ENCODE data around the gene EDDM13.
"Not testable (repeated sequence)": the region's sequence is repeated elsewhere in the genome, so short reads cannot be mapped to it uniquely, and the experiment has no call there.

The EDDM13 gene

GRCh38 chr19:56295531-56296455, 23.2 kb downstream of the EDDM13 start:
- no peaks in the 10 kb centered on the region for H3K4me1 ChIP-seq (ENCODE audit: insufficient read depth, low read length)
- WGBS: 94% methylated on average over 22 of the region's 22 CpGs
- no peak overlapping the region for H3K4me3 ChIP-seq (ENCODE audit: low read length)
- no peak overlapping the region for H3K9ac ChIP-seq (ENCODE audit: low read depth, low read length)
- no peaks in the 10 kb centered on the region for H3K36me3 ChIP-seq (ENCODE audit: insufficient read depth, low read length)
- no peaks in the 10 kb centered on the region for H3K27me3 ChIP-seq (ENCODE audit: insufficient read depth, low read length)
- no peaks in the 10 kb centered on the region; the same call in 1 of the 2 replicates for H3K9me3 ChIP-seq (ENCODE audit: insufficient read depth, low read depth, low read length)
- no peak overlapping the region for H3K27ac ChIP-seq (ENCODE audit: low read depth, low read length)

- WGBS: 91% methylated on average over 3 of the region's 3 CpGs
- no peaks in the 10 kb centered on the region; the same call in 1 of the 2 replicates for H3K9me3 ChIP-seq (ENCODE audit: insufficient read depth, low read depth, low read length)
- H3K4me1 ChIP-seq (ENCODE audit: insufficient read depth, low read length): no peaks in the 10 kb centered on the region
- H3K36me3 ChIP-seq (ENCODE audit: insufficient read depth, low read length): no peaks in the 10 kb centered on the region
- no peaks in the 10 kb centered on the region for H3K27me3 ChIP-seq (ENCODE audit: insufficient read depth, low read length)
- no peak overlapping the region for H3K4me3 ChIP-seq (ENCODE audit: low read length)
- no peak overlapping the region for H3K27ac ChIP-seq (ENCODE audit: low read depth, low read length)
- no peak overlapping the region for H3K9ac ChIP-seq (ENCODE audit: low read depth, low read length)
Measured at GRCh38 chr19:56297010-56297409, 24.5 kb downstream of the EDDM13 start.

GRCh38 chr19:56299688-56300087, 27.1 kb downstream of the EDDM13 start:
- no peak overlapping the region for H3K9ac ChIP-seq (ENCODE audit: low read depth, low read length)
- no peak overlapping the region for H3K4me3 ChIP-seq (ENCODE audit: low read length)
- H3K27me3 ChIP-seq (ENCODE audit: insufficient read depth, low read length): no peaks in the 10 kb centered on the region
- WGBS: 95% methylated on average over 3 of the region's 3 CpGs
- H3K36me3 ChIP-seq (ENCODE audit: insufficient read depth, low read length): no peaks in the 10 kb centered on the region
- no peaks in the 10 kb centered on the region for H3K9me3 ChIP-seq (ENCODE audit: insufficient read depth, low read depth, low read length)
- no peaks in the 10 kb centered on the region for H3K4me1 ChIP-seq (ENCODE audit: insufficient read depth, low read length)
- no peak overlapping the region for H3K27ac ChIP-seq (ENCODE audit: low read depth, low read length)

GRCh38 chr19:56301155-56301554, 28.6 kb downstream of the EDDM13 start:
- Histone ChIP-seq H3K4me3 (ENCODE audit: low read length) (no peak overlapping the region), H3K27me3 (ENCODE audit: insufficient read depth, low read length) (no peaks in the 10 kb centered on the region), H3K27ac (ENCODE audit: low read depth, low read length) (no peak overlapping the region), H3K4me1 (ENCODE audit: insufficient read depth, low read length) (no peaks in the 10 kb centered on the region), H3K36me3 (ENCODE audit: insufficient read depth, low read length) (peaks cover 3% of the 10 kb centered on the region; the same call in 1 of the 2 replicates), H3K9ac (ENCODE audit: low read depth, low read length) (no peak overlapping the region), H3K9me3 (ENCODE audit: insufficient read depth, low read depth, low read length) (no peaks in the 10 kb centered on the region)
- WGBS: 73% methylated on average over 5 of the region's 5 CpGs

GRCh38 chr19:56301886-56302620, 29.5 kb downstream of the EDDM13 start:
- 89% methylated on average over 9 of the region's 9 CpGs for WGBS
- H3K4me1 ChIP-seq (ENCODE audit: insufficient read depth, low read length): no peaks in the 10 kb centered on the region
- no peaks in the 10 kb centered on the region for H3K9me3 ChIP-seq (ENCODE audit: insufficient read depth, low read depth, low read length)
- H3K4me3 ChIP-seq (ENCODE audit: low read length): no peak overlapping the region
- no peak overlapping the region for H3K9ac ChIP-seq (ENCODE audit: low read depth, low read length)
- H3K36me3 ChIP-seq (ENCODE audit: insufficient read depth, low read length): peaks cover 3% of the 10 kb centered on the region; the same call in 1 of the 2 replicates
- no peak overlapping the region for H3K27ac ChIP-seq (ENCODE audit: low read depth, low read length)
- no peaks in the 10 kb centered on the region for H3K27me3 ChIP-seq (ENCODE audit: insufficient read depth, low read length)

DNA sequence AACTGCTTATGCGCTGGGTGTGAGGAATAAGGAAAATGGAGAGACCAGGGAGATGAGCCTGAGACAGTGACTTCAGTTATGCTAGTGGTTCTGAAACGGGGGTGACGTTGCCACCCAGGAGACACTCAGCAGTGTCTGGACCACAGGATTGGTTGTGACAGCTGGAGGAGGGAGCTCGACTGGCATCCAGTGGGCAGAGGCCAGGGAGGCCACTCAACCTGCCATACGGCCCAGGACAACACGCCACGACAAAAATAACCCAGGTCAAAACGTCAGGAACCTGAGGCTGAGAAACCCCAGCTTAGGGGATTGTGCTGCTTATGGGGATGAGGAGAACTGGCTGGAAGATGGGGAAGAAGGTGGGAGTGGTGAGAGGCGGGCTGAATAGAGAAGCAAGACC, 31.7 kb downstream of the EDDM13 start:
- 92% methylated on average over 9 of the region's 9 CpGs for WGBS
- H3K4me3 ChIP-seq (ENCODE audit: low read length): no peak overlapping the region
- H3K27me3 ChIP-seq (ENCODE audit: insufficient read depth, low read length): no peaks in the 10 kb centered on the region
- no peaks in the 10 kb centered on the region for H3K9me3 ChIP-seq (ENCODE audit: insufficient read depth, low read depth, low read length)
- no peak overlapping the region for H3K9ac ChIP-seq (ENCODE audit: low read depth, low read length)
- H3K36me3 ChIP-seq (ENCODE audit: insufficient read depth, low read length): peaks cover 6% of the 10 kb centered on the region; the same call in 1 of the 2 replicates
- H3K27ac ChIP-seq (ENCODE audit: low read depth, low read length): no peak overlapping the region
- no peaks in the 10 kb centered on the region for H3K4me1 ChIP-seq (ENCODE audit: insufficient read depth, low read length)

- no peak overlapping the region for H3K9ac ChIP-seq (ENCODE audit: low read depth, low read length)
- H3K9me3 ChIP-seq (ENCODE audit: insufficient read depth, low read depth, low read length): peaks cover 2% of the 10 kb centered on the region; the same call in 1 of the 2 replicates
- no peaks in the 10 kb centered on the region for H3K27me3 ChIP-seq (ENCODE audit: insufficient read depth, low read length)
- H3K4me3 ChIP-seq (ENCODE audit: low read length): no peak overlapping the region
- no peak overlapping the region for H3K27ac ChIP-seq (ENCODE audit: low read depth, low read length)
- no peaks in the 10 kb centered on the region for H3K4me1 ChIP-seq (ENCODE audit: insufficient read depth, low read length)
- 96% methylated on average over 7 of the region's 11 CpGs for WGBS
- peaks cover 12% of the 10 kb centered on the region; the same call in 1 of the 2 replicates for H3K36me3 ChIP-seq (ENCODE audit: insufficient read depth, low read length)
Measured at GRCh38 chr19:56306016-56306415, 33.5 kb downstream of the EDDM13 start.

DNA sequence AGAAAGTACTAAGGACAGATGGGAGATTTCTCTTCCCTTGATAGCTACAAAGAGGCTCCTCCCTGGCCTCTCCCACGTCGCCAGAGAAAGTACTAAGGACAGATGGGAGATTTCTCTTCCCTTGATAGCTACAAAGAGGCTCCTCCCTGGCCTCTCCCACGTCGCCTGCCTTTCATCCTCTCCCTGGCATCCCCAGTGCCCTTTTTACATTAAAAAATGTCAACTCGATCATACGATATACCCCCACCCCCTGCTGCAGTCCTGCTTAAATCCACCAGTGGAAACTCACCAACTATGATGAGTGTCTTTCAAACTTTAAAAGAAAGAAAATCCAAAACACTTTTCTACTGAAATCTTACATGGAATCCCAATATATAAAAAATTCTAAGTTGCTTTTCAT, 34.5 kb downstream of the EDDM13 start:
- H3K9me3 ChIP-seq (ENCODE audit: insufficient read depth, low read depth, low read length); H3K27me3 ChIP-seq (ENCODE audit: insufficient read depth, low read length); H3K4me3 ChIP-seq (ENCODE audit: low read length); H3K9ac ChIP-seq (ENCODE audit: low read depth, low read length); H3K27ac ChIP-seq (ENCODE audit: low read depth, low read length); H3K4me1 ChIP-seq (ENCODE audit: insufficient read depth, low read length): not testable (repeated sequence)
- 87% methylated on average over 6 of the region's 6 CpGs for WGBS
- peaks cover 16% of the 10 kb centered on the region; the same call in 1 of the 2 replicates for H3K36me3 ChIP-seq (ENCODE audit: insufficient read depth, low read length)

DNA sequence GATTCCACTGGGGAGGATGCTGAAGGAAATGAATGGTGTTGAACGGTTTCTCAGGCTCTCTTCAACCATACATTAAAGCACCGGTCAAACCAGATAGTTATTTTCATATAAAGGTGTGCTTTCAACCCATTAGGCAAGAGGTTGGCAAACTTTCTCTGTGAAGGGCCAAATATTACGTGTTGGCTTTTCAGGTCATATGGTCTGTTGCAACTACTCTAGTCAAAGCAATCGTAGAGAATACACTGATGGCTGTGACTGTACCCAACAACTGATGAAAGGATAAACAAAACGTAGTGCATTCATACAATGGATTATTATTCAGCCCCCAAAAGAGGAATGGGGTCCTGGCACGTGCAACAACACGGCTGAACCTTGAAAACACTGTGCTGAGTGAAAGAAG, 36.2 kb downstream of the EDDM13 start:
- Histone ChIP-seq H3K9ac (ENCODE audit: low read depth, low read length) (no peak overlapping the region), H3K27ac (ENCODE audit: low read depth, low read length) (no peak overlapping the region), H3K27me3 (ENCODE audit: insufficient read depth, low read length) (no peaks in the 10 kb centered on the region), H3K4me1 (ENCODE audit: insufficient read depth, low read length) (peaks cover 3% of the 10 kb centered on the region; the same call in 1 of the 2 replicates), H3K36me3 (ENCODE audit: insufficient read depth, low read length) (peaks cover 23% of the 10 kb centered on the region; the same call in 1 of the 2 replicates), H3K4me3 (ENCODE audit: low read length) (no peak overlapping the region), H3K9me3 (ENCODE audit: insufficient read depth, low read depth, low read length) (peaks cover 2% of the 10 kb centered on the region; the same call in 1 of the 2 replicates)
- WGBS: 97% methylated on average over 6 of the region's 7 CpGs

- H3K36me3 ChIP-seq (ENCODE audit: insufficient read depth, low read length): peaks cover 23% of the 10 kb centered on the region; the same call in 1 of the 2 replicates
- WGBS: 81% methylated on average over 11 of the region's 11 CpGs
- no peak overlapping the region for H3K27ac ChIP-seq (ENCODE audit: low read depth, low read length)
Measured at GRCh38 chr19:56309511-56310185, 37.1 kb downstream of the EDDM13 start.

More at GRCh38 chr19:56309511-56310185, 37.1 kb downstream of the EDDM13 start:
- Histone ChIP-seq H3K9ac (ENCODE audit: low read depth, low read length) (no peak overlapping the region), H3K4me3 (ENCODE audit: low read length) (no peak overlapping the region), H3K27me3 (ENCODE audit: insufficient read depth, low read length) (no peaks in the 10 kb centered on the region), H3K4me1 (ENCODE audit: insufficient read depth, low read length) (peaks cover 4% of the 10 kb centered on the region; the same call in 1 of the 2 replicates), H3K9me3 (ENCODE audit: insufficient read depth, low read depth, low read length) (peaks cover 2% of the 10 kb centered on the region; the same call in 1 of the 2 replicates)

Data from HUES64 (cell line).